Endothelial cell (in vitro differentiated cells): ENCODE results near the gene COL25A1. TPM values are rescaled to one million over a fixed set of nuclear protein-coding genes. Genes with fewer than 3 reads are reported as not detected.

Source experiments
- DNase-seq: peaks from one replicate; pipeline ENCODE4 v3.0.0; 2021; ENCODE audit warnings: low spot score
- H3K27ac Mint-ChIP-seq: one replicate; pipeline ENCODE4 v1.8.0; 2021; ENCODE audit warnings: mixed read lengths, inconsistent platforms; ENCODE audit not compliant: unreplicated experiment
- H3K27me3 Mint-ChIP-seq: one replicate; pipeline ENCODE4 v1.8.0; 2021; ENCODE audit warnings: mild to moderate bottlenecking, moderate library complexity, mixed read lengths, inconsistent platforms; ENCODE audit not compliant: unreplicated experiment
- H3K36me3 Mint-ChIP-seq: one replicate; pipeline ENCODE4 v1.8.0; 2021; ENCODE audit warnings: mild to moderate bottlenecking, low read depth, mixed read lengths, inconsistent platforms; ENCODE audit not compliant: unreplicated experiment
- H3K4me1 Mint-ChIP-seq: one replicate; pipeline ENCODE4 v1.8.0; 2021; ENCODE audit warnings: mild to moderate bottlenecking, mixed read lengths, inconsistent platforms; ENCODE audit not compliant: unreplicated experiment
- H3K4me3 Mint-ChIP-seq: one replicate; pipeline ENCODE4 v1.8.0; 2021; ENCODE audit warnings: mild to moderate bottlenecking, mixed read lengths, inconsistent platforms; ENCODE audit not compliant: unreplicated experiment
- H3K9me3 Mint-ChIP-seq: one replicate; pipeline ENCODE4 v1.8.0; 2021; ENCODE audit warnings: mixed read lengths, inconsistent platforms; ENCODE audit not compliant: unreplicated experiment
- CTCF ChIP-seq: fragments of 200-600 bp; sonication (generic); IDR thresholded peaks from one replicate; pipeline ENCODE4 v1.5.0; 2021; ENCODE audit warnings: antibody characterized with exemption; ENCODE audit not compliant: unreplicated experiment
- total RNA-seq: library from RNA; stranded (reverse); fragmentation: NEBNext Ultra II Directional; extraction: Animal tissue kit (Norgen Biotek cat#: 25700); gene quantifications from one replicate; pipeline ENCODE4 v1.2.1, GENCODE V29; 2021; ENCODE audit not compliant: unreplicated experiment

COL25A1 gene
- total RNA-seq, 1 donor from 2014 or later: 22.7 TPM

- Mint-ChIP-seq H3K9me3 (no peaks in the 10 kb centered on the region), H3K4me1 (peaks cover 8% of the 10 kb centered on the region), H3K27ac (no peak overlapping the region), H3K36me3 (no peaks in the 10 kb centered on the region), H3K4me3 (no peak overlapping the region), H3K27me3 (no peaks in the 10 kb centered on the region)
- no peak for DNase-seq
- no peak for TF ChIP-seq CTCF
These were observed 262.0 kb downstream of the COL25A1 start for GRCh38 chr4:109040441-109040840.

GRCh38 chr4:109037026-109037425 lies 265.4 kb downstream of the COL25A1 start:
- Mint-ChIP-seq H3K27ac (no peak overlapping the region), H3K4me3 (no peak overlapping the region), H3K36me3 (no peaks in the 10 kb centered on the region), H3K4me1 (peaks cover 8% of the 10 kb centered on the region), H3K27me3 (no peaks in the 10 kb centered on the region), H3K9me3 (no peaks in the 10 kb centered on the region)
- TF ChIP-seq CTCF: no peak
- DNase-seq: no peak

GRCh38 chr4:109033993-109034392 lies 268.5 kb downstream of the COL25A1 start:
- no peak for DNase-seq
- no peak for TF ChIP-seq CTCF
- H3K9me3 Mint-ChIP-seq: no peaks in the 10 kb centered on the region
- H3K4me3 Mint-ChIP-seq: no peak overlapping the region
- H3K27me3 Mint-ChIP-seq: no peaks in the 10 kb centered on the region
- H3K4me1 Mint-ChIP-seq: peaks cover 8% of the 10 kb centered on the region
- H3K27ac Mint-ChIP-seq: no peak overlapping the region
- no peaks in the 10 kb centered on the region for H3K36me3 Mint-ChIP-seq

- Mint-ChIP-seq H3K27me3 (no peaks in the 10 kb centered on the region), H3K4me3 (no peak overlapping the region), H3K4me1 (peaks cover 8% of the 10 kb centered on the region), H3K9me3 (no peaks in the 10 kb centered on the region), H3K27ac (no peak overlapping the region), H3K36me3 (no peaks in the 10 kb centered on the region)
- DNase-seq: no peak
- TF ChIP-seq CTCF: no peak
These were observed 269.8 kb downstream of the COL25A1 start for GRCh38 chr4:109032671-109033070.

- no peaks in the 10 kb centered on the region for H3K9me3 Mint-ChIP-seq
- H3K4me3 Mint-ChIP-seq: no peak overlapping the region
- no peak for TF ChIP-seq CTCF
- DNase-seq: no peak
- no peaks in the 10 kb centered on the region for H3K4me1 Mint-ChIP-seq
- no peaks in the 10 kb centered on the region for H3K27me3 Mint-ChIP-seq
- H3K27ac Mint-ChIP-seq: no peak overlapping the region
- H3K36me3 Mint-ChIP-seq: no peaks in the 10 kb centered on the region
These were observed 272.5 kb downstream of the COL25A1 start for GRCh38 chr4:109029987-109030386.
